Neural progenitor cell (in vitro differentiated cells): Measurements from ENCODE around the gene NEIL3.

ENCODE experiments used
- CTCF ChIP-seq: fragments of 200-600 bp; sonication (generic); IDR thresholded peaks from 2 replicates; pipeline ENCODE4 v1.5.1; 2017; ENCODE audit warnings: antibody characterized with exemption, mild to moderate bottlenecking
- EZH2 ChIP-seq: fragments of 200-600 bp; sonication (generic); IDR thresholded peaks from 2 replicates; pipeline ENCODE4 v1.6.1; 2017; ENCODE audit warnings: antibody characterized with exemption, mild to moderate bottlenecking, moderate library complexity

DNA sequence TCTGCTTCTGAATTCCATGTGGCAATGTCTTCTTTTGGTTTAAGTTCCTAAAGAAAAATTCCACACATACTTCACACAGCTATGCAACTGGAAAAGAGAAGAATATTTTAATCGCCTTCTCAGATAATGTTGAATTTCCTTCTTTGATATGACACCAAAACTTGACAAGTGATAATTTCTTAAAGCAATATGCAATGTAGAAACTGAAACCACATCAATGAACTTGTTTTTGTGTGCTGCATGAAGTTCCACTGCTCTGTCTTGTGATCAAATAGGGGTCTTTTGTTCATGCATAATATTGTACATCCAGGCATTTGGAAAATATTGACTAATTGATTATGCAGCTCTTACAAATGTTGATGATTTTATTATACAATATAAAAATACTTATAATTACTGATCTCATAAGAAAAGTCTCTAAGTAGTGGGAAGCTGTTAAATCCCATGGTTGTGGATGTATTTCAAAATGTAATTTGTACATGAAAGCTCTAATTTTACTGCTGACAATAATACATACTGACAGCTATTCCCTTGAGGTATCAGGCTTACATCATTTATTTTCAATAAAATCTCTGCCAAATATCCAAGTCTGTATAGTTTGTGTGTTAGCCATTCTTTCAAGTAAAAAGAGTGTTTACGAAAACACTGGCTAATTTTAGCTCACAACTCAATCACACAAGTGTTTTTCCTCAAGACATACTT, 76.1 kb downstream of the NEIL3 start:
- TF ChIP-seq CTCF = no peak
- TF ChIP-seq EZH2 = no peak
